Upper lobe of left lung (tissue), 6 donors: ENCODE measurements around the gene CHURC1. TPM values are rescaled to one million over a fixed set of nuclear protein-coding genes. Genes with fewer than 3 reads are reported as not detected.

Source experiments
- ATAC-seq, 2 donors: fragments of 200-7000 bp; cut with Tn5 transposase; one replicate each; pipeline ENCODE4 v1.9.1; 2022; ENCODE audit warnings: mild to moderate bottlenecking in 2 of 2, moderate library complexity in 2 of 2; ENCODE audit not compliant: low FRiP score in 2 of 2
- DNase-seq, 2 donors: peaks; one replicate each; pipeline ENCODE4 v3.0.0-alpha.2; 2019 to 2020
- H3K27ac ChIP-seq, 4 donors: fragments of 200-600 bp; sonication (generic); one replicate each; pipeline ENCODE4 v1.5.1; 2016 to 2019
- H3K27me3 ChIP-seq, 4 donors: fragments of 200-600 bp; sonication (generic); one replicate each; pipeline ENCODE4 v1.5.1; 2017 to 2019
- H3K36me3 ChIP-seq, 4 donors: fragments of 200-600 bp; sonication (generic); one replicate each; pipeline ENCODE4 v1.5.1; 2016 to 2019
- H3K4me1 ChIP-seq, 4 donors: fragments of 200-600 bp; sonication (generic); one replicate each; pipeline ENCODE4 v1.5.1; 2018 to 2019
- H3K4me3 ChIP-seq, 4 donors: fragments of 200-600 bp; sonication (generic); one replicate each; pipeline ENCODE4 v1.5.1; 2017 to 2019; ENCODE audit warnings: mild to moderate bottlenecking in 2 of 4, moderate library complexity in 1 of 4
- H3K9me3 ChIP-seq, 4 donors: fragments of 200-600 bp; sonication (generic); one replicate each; pipeline ENCODE4 v1.5.1; 2018 to 2019
- CTCF ChIP-seq, 6 experiments: fragments of 450-650 bp in 4 of 6; fragments of 200-600 bp in 2 of 6; sonication (generic) in 2 of 6; IDR thresholded peaks; one replicate each; pipeline ENCODE4 v1.5.1; 2016 to 2019; ENCODE audit warnings: antibody characterized with exemption in 6 of 6
- EP300 ChIP-seq, 4 donors: sonication (generic); formaldehyde crosslinking; IDR thresholded peaks; one replicate each; pipeline ENCODE4 v1.5.1; 2017; ENCODE audit warnings: antibody characterized with exemption in 4 of 4, control low read depth in 2 of 4
- POLR2A ChIP-seq, 4 donors: fragments of 450-650 bp; IDR thresholded peaks; one replicate each; pipeline ENCODE4 v1.5.1; 2016 to 2017; ENCODE audit warnings: antibody characterized with exemption in 4 of 4, mild to moderate bottlenecking in 2 of 4
- POLR2AphosphoS5 ChIP-seq, 2 donors: sonication (generic); formaldehyde crosslinking; IDR thresholded peaks; one replicate each; pipeline ENCODE4 v1.5.1; 2017; ENCODE audit warnings: antibody characterized with exemption in 2 of 2
- WGBS, 2 donors: methylation state at CpG; one replicate each; pipeline ENCODE4 v1.1.5; 2017 to 2018; 5-methylcytosine and 5-hydroxymethylcytosine counted together
- total RNA-seq, 6 donors: library from RNA; depleted of rRNA in 4 of 6; stranded (reverse); fragments of >200 nt in 4 of 6; gene quantifications; one replicate each; pipeline versions ENCODE4 v1.1.0 to v1.2.1, GENCODE V29; 2016 to 2021
- donor health status: DM: no; HTN: no; CAD: no; lungs with moderate emphysema.
- donor health status: DM: no; HTN: yes; CAD: no; lungs with severe emphysema.

Gene CHURC1
- total RNA-seq, 6 donors from 2014 or later, result 18.3 to 99.6 (median 49.2) TPM

GRCh38 chr14:64947710-64948611 lies 33.7 kb downstream of the CHURC1 start:
- Histone ChIP-seq H3K27ac (no peak overlapping the region), H3K36me3 (peaks cover 0 to 36% (median 20%) of the 10 kb centered on the region in 4 donors), H3K9me3 (no peaks in the 10 kb centered on the region), H3K4me1 (peaks cover 0 to 3% (median 0%) of the 10 kb centered on the region in 4 donors), H3K27me3 (no peaks in the 10 kb centered on the region), H3K4me3 (no peak overlapping the region)
- ATAC-seq (no peak), DNase-seq (peak in 1 of 2 donors; percentile 37)
- TF ChIP-seq CTCF (IDR thresholded peaks at IDR 0.05), result no peak
- TF ChIP-seq POLR2A (IDR thresholded peaks at IDR 0.05), result no peak
- TF ChIP-seq POLR2AphosphoS5 (IDR thresholded peaks at IDR 0.05), result no peak
- no peak for TF ChIP-seq EP300 (IDR thresholded peaks at IDR 0.05)
- WGBS, 2 donors, result 88 to 94% methylated on average over 24 to 27 of the region's 28 CpGs

- 87 to 93% methylated on average over 8 of the region's 8 CpGs for WGBS, 2 donors
- H3K4me3 ChIP-seq, result no peak overlapping the region
- TF ChIP-seq EP300 (IDR thresholded peaks at IDR 0.05), result no peak
- TF ChIP-seq POLR2A (IDR thresholded peaks at IDR 0.05), result no peak
- TF ChIP-seq POLR2AphosphoS5 (IDR thresholded peaks at IDR 0.05), result no peak
- no peak for TF ChIP-seq CTCF (IDR thresholded peaks at IDR 0.05)
- ATAC-seq, result no peak
- H3K9me3 ChIP-seq, result no peaks in the 10 kb centered on the region
- no peaks in the 10 kb centered on the region for H3K27me3 ChIP-seq
- no peak for DNase-seq
- H3K36me3 ChIP-seq, result peaks cover 0 to 33% (median 18%) of the 10 kb centered on the region in 4 donors
- H3K27ac ChIP-seq, result no peak overlapping the region
- H3K4me1 ChIP-seq, result peaks cover 0 to 3% (median 0%) of the 10 kb centered on the region in 4 donors
These were observed 34.5 kb downstream of the CHURC1 start for GRCh38 chr14:64948612-64949210.

- Histone ChIP-seq H3K4me1 (no peaks in the 10 kb centered on the region), H3K4me3 (no peak overlapping the region), H3K36me3 (peaks cover 0 to 33% (median 15%) of the 10 kb centered on the region in 4 donors), H3K9me3 (no peaks in the 10 kb centered on the region), H3K27me3 (no peaks in the 10 kb centered on the region), H3K27ac (no peak overlapping the region)
- ATAC-seq, result no peak
- WGBS, 2 donors, result 94 to 96% methylated on average over 6 to 8 of the region's 8 CpGs
- TF ChIP-seq POLR2AphosphoS5 (IDR thresholded peaks at IDR 0.05), result no peak
- no peak for TF ChIP-seq EP300 (IDR thresholded peaks at IDR 0.05)
- no peak for DNase-seq
These were observed 36.6 kb downstream of the CHURC1 start for GRCh38 chr14:64950889-64951288.

DNA sequence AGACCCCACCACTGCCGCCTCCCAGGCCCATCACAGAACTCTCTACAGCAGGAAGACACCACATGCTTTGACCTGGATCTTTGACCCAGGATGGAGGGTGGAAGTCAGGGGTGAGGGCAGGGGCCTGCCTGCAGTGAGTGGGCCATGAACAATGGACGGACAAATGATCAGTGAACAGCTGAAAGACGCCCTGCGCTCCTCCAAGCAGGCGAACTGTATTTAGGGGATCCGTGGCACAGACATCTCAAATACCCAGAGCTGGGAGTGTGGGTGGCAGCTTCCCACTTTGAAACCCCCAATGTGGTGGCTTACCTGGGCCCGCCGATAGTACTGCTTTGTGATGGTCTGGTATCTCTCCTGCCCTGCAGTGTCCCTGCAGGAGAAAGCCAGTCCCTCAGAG lies 37.0 kb downstream of the CHURC1 start:
- Histone ChIP-seq H3K36me3 (peaks cover 0 to 33% (median 15%) of the 10 kb centered on the region in 4 donors), H3K4me3 (no peak overlapping the region), H3K27ac (no peak overlapping the region), H3K27me3 (no peaks in the 10 kb centered on the region), H3K4me1 (no peaks in the 10 kb centered on the region), H3K9me3 (no peaks in the 10 kb centered on the region)
- ATAC-seq (no peak), DNase-seq (no peak)
- 96 to 100% methylated on average over 6 to 8 of the region's 8 CpGs for WGBS, 2 donors
- TF ChIP-seq POLR2A (IDR thresholded peaks at IDR 0.05) (no peak), EP300 (IDR thresholded peaks at IDR 0.05) (no peak), POLR2AphosphoS5 (IDR thresholded peaks at IDR 0.05) (no peak), CTCF (IDR thresholded peaks at IDR 0.05) (no peak)

DNA sequence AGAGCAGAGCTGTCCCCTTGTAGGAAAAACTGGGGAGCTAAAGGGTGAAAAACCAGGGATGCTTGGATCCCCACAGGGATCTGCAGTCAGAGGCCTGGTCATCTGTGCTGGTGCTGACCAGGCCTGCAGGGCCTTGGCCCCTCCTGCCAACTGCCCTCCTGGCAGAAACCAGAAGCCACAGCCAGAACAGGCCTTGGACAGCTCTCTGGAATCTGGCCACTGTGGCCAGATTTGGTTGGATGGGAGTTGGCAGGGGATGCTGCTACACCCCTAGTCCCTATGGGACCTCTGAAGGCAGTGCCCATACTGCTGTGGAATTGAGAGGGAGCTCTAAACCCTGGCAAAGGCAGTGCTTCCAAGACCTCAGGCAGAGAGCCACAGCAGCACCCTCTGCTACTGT lies 37.5 kb downstream of the CHURC1 start:
- peaks cover 0 to 33% (median 15%) of the 10 kb centered on the region in 4 donors for H3K36me3 ChIP-seq
- H3K27ac ChIP-seq, result no peak overlapping the region
- H3K4me3 ChIP-seq, result no peak overlapping the region
- no peaks in the 10 kb centered on the region for H3K27me3 ChIP-seq
- no peak for TF ChIP-seq EP300 (IDR thresholded peaks at IDR 0.05)
- TF ChIP-seq CTCF (IDR thresholded peaks at IDR 0.05), result no peak
- no peak for TF ChIP-seq POLR2A (IDR thresholded peaks at IDR 0.05)
- no peak for TF ChIP-seq POLR2AphosphoS5 (IDR thresholded peaks at IDR 0.05)
- ATAC-seq (no peak), DNase-seq (no peak)
- no peaks in the 10 kb centered on the region for H3K4me1 ChIP-seq
- H3K9me3 ChIP-seq, result no peaks in the 10 kb centered on the region
